Activated CD8-positive, alpha-beta T cell treated with anti-CD3 and anti-CD28 coated beads, Interleukin-2, amount 10 ng/mL, durations not matched to agents 7 days and 5 days (primary cell): ENCODE results near the gene ZNF777. TPM values are rescaled to one million over a fixed set of nuclear protein-coding genes. Genes with fewer than 3 reads are reported as not detected.
"Not testable (repeated sequence)": the region's sequence is repeated elsewhere in the genome, so short reads cannot be mapped to it uniquely, and the experiment has no call there.

ENCODE experiments used
- ATAC-seq: fragments of 150-1000 bp; cut with Tn5 transposase; one replicate; pipeline ENCODE4 v1.10.0; 2021; ENCODE audit warnings: moderate library complexity
- CTCF ChIA-PET: fragments of 350-600 bp; sonication (Branson Sonifier 250); formaldehyde crosslinking; loops from one replicate; lab custom pipeline; 2021; ENCODE audit warnings: antibody characterized with exemption; lab: Charles Lee
- POLR2A ChIA-PET: fragments of 350-600 bp; sonication (Branson Sonifier 250); formaldehyde crosslinking; loops from one replicate; lab custom pipeline; 2021; ENCODE audit warnings: antibody characterized with exemption; lab: Charles Lee
- DNase-seq: peaks from one replicate; pipeline ENCODE4 v3.0.0-alpha.2; 2020
- H3K27ac Mint-ChIP-seq: one replicate; pipeline ENCODE4 v1.8.0; 2021; ENCODE audit warnings: mild to moderate bottlenecking, mixed read lengths
- H3K27me3 Mint-ChIP-seq: one replicate; pipeline ENCODE4 v1.8.0; 2021; ENCODE audit warnings: low read depth, mixed read lengths
- H3K36me3 Mint-ChIP-seq: one replicate; pipeline ENCODE4 v1.8.0; 2021; ENCODE audit warnings: low read depth, mixed read lengths
- H3K4me1 Mint-ChIP-seq: one replicate; pipeline ENCODE4 v1.8.0; 2021; ENCODE audit warnings: low read depth, mixed read lengths
- H3K4me3 Mint-ChIP-seq: one replicate; pipeline ENCODE4 v1.8.0; 2021; ENCODE audit warnings: mild to moderate bottlenecking, mixed read lengths
- H3K9me3 Mint-ChIP-seq: one replicate; pipeline ENCODE4 v1.8.0; 2022; ENCODE audit warnings: mixed read lengths; ENCODE audit not compliant: insufficient read depth
- total RNA-seq, 2 experiments: library from RNA; stranded (reverse); gene quantifications; one replicate each; pipeline ENCODE4 v1.2.3, GENCODE V29; 2021

The ZNF777 gene
- total RNA-seq, 2 experiments from 2014 or later = 12.9 to 13.1 TPM

GRCh38 chr7:149495785-149496641, 35.2 kb upstream of the ZNF777 start:
- POLR2A ChIA-PET = interaction anchor here (0.6 to 1.3 kb wide), 3 partner anchors 73 to 825 kb away, joined by 3 to 5 read pairs (median 3); no protein-coding TSS in a partner anchor
- Mint-ChIP-seq H3K9me3 (no peaks in the 10 kb centered on the region), H3K27ac (peak overlapping the region; percentile 62), H3K36me3 (peaks cover 30% of the 10 kb centered on the region), H3K27me3 (peaks cover 2% of the 10 kb centered on the region), H3K4me1 (peaks cover 44% of the 10 kb centered on the region), H3K4me3 (peak overlapping the region; percentile 93)
- no peak for ATAC-seq
- no peak for DNase-seq
- CTCF ChIA-PET = interaction anchor here (0.7 to 2.2 kb wide), 8 partner anchors 35 to 301 kb away, joined by 3 to 10 read pairs (median 6); partner anchors contain the start of genes ZNF282, ZNF777 and ZNF783

- POLR2A ChIA-PET = interaction anchor here (0.6 to 0.7 kb wide), 2 partner anchors 184 to 824 kb away, joined by 3 to 4 read pairs; no protein-coding TSS in a partner anchor
Measured at GRCh38 chr7:149494738-149495368, 34.0 kb upstream of the ZNF777 start.

GRCh38 chr7:149493975-149494374, 33.1 kb upstream of the ZNF777 start:
- Mint-ChIP-seq H3K4me1 (peaks cover 30% of the 10 kb centered on the region), H3K36me3 (peaks cover 47% of the 10 kb centered on the region)
- POLR2A ChIA-PET = interaction anchor here (1.1 kb wide), 1 partner anchor 20 kb away, joined by 3 read pairs; no protein-coding TSS in a partner anchor
- H3K27me3 Mint-ChIP-seq, H3K27ac Mint-ChIP-seq, CTCF ChIA-PET, ATAC-seq, DNase-seq, H3K9me3 Mint-ChIP-seq, H3K4me3 Mint-ChIP-seq: not testable (repeated sequence)

More at GRCh38 chr7:149494738-149495368, 34.0 kb upstream of the ZNF777 start:
- Mint-ChIP-seq H3K4me3 (no peak overlapping the region), H3K27me3 (peaks cover 2% of the 10 kb centered on the region), H3K4me1 (peaks cover 32% of the 10 kb centered on the region), H3K9me3 (no peaks in the 10 kb centered on the region), H3K36me3 (peaks cover 42% of the 10 kb centered on the region), H3K27ac (peak overlapping the region; percentile 8)
- DNase-seq (no peak), ATAC-seq (no peak)
- CTCF ChIA-PET = interaction anchor here (0.7 to 2.2 kb wide), 6 partner anchors 34 to 233 kb away, joined by 3 to 10 read pairs (median 6); partner anchors contain the start of genes ZNF777 and ZNF783

GRCh38 chr7:149493366-149493765, 32.5 kb upstream of the ZNF777 start:
- H3K36me3 Mint-ChIP-seq = peaks cover 52% of the 10 kb centered on the region
- ATAC-seq (no peak), DNase-seq (no peak)
- peaks cover 28% of the 10 kb centered on the region for H3K4me1 Mint-ChIP-seq
- ChIA-PET POLR2A (interaction anchor here (1.1 kb wide), 1 partner anchor 20 kb away, joined by 3 read pairs; no protein-coding TSS in a partner anchor), CTCF (no interaction called here)
- H3K4me3 Mint-ChIP-seq = no peak overlapping the region
- H3K27ac Mint-ChIP-seq = no peak overlapping the region
- H3K27me3 Mint-ChIP-seq = no peaks in the 10 kb centered on the region
- H3K9me3 Mint-ChIP-seq = no peaks in the 10 kb centered on the region

- no peak for DNase-seq
- CTCF ChIA-PET = no interaction called here
- POLR2A ChIA-PET = no interaction called here
- H3K4me1 Mint-ChIP-seq = peaks cover 9% of the 10 kb centered on the region
- no peak for ATAC-seq
- H3K9me3 Mint-ChIP-seq = no peaks in the 10 kb centered on the region
- no peak overlapping the region for H3K4me3 Mint-ChIP-seq
- no peaks in the 10 kb centered on the region for H3K27me3 Mint-ChIP-seq
- H3K27ac Mint-ChIP-seq = no peak overlapping the region
- H3K36me3 Mint-ChIP-seq = peaks cover 73% of the 10 kb centered on the region
Measured at GRCh38 chr7:149490083-149490760, 29.4 kb upstream of the ZNF777 start.

- Mint-ChIP-seq H3K9me3 (no peaks in the 10 kb centered on the region), H3K27ac (no peak overlapping the region), H3K4me3 (no peak overlapping the region), H3K27me3 (no peaks in the 10 kb centered on the region), H3K36me3 (peaks cover 76% of the 10 kb centered on the region), H3K4me1 (peaks cover 1% of the 10 kb centered on the region)
- peak; percentile 38 for ATAC-seq
- POLR2A ChIA-PET = no interaction called here
- no peak for DNase-seq
- CTCF ChIA-PET = no interaction called here
Measured at GRCh38 chr7:149489391-149490024, 28.6 kb upstream of the ZNF777 start.

GRCh38 chr7:149479568-149479967, 18.7 kb upstream of the ZNF777 start:
- ChIA-PET CTCF (no interaction called here), POLR2A (no interaction called here)
- ATAC-seq (no peak), DNase-seq (no peak)
- Mint-ChIP-seq H3K9me3 (no peaks in the 10 kb centered on the region), H3K27me3 (no peaks in the 10 kb centered on the region), H3K36me3 (peaks cover 50% of the 10 kb centered on the region), H3K27ac (no peak overlapping the region), H3K4me1 (no peaks in the 10 kb centered on the region), H3K4me3 (no peak overlapping the region)

GRCh38 chr7:149478754-149479153, 17.9 kb upstream of the ZNF777 start:
- peaks cover 53% of the 10 kb centered on the region for H3K36me3 Mint-ChIP-seq
- POLR2A ChIA-PET = no interaction called here

GRCh38 chr7:149477494-149478443, 16.9 kb upstream of the ZNF777 start:
- Mint-ChIP-seq H3K27me3 (no peaks in the 10 kb centered on the region), H3K4me3 (no peak overlapping the region), H3K9me3 (no peaks in the 10 kb centered on the region), H3K27ac (peak overlapping the region; percentile 33), H3K36me3 (peaks cover 60% of the 10 kb centered on the region), H3K4me1 (no peaks in the 10 kb centered on the region)
- DNase-seq = no peak
- POLR2A ChIA-PET = no interaction called here
- CTCF ChIA-PET = no interaction called here
- no peak for ATAC-seq

More at GRCh38 chr7:149478754-149479153, 17.9 kb upstream of the ZNF777 start:
- CTCF ChIA-PET = no interaction called here
- no peak overlapping the region for H3K27ac Mint-ChIP-seq
- H3K4me3 Mint-ChIP-seq = no peak overlapping the region
- no peaks in the 10 kb centered on the region for H3K9me3 Mint-ChIP-seq
- DNase-seq = no peak
- H3K27me3 Mint-ChIP-seq = no peaks in the 10 kb centered on the region
- H3K4me1 Mint-ChIP-seq = no peaks in the 10 kb centered on the region
- ATAC-seq = no peak

- no peak for DNase-seq
- POLR2A ChIA-PET = interaction anchor here (1.7 kb wide), 1 partner anchor 16 kb away, joined by 5 read pairs; the partner anchor contains the start of gene ZNF777
Measured at GRCh38 chr7:149476791-149477190, 15.9 kb upstream of the ZNF777 start.

More at GRCh38 chr7:149476791-149477190, 15.9 kb upstream of the ZNF777 start:
- Mint-ChIP-seq H3K9me3 (no peaks in the 10 kb centered on the region), H3K4me1 (no peaks in the 10 kb centered on the region), H3K36me3 (peaks cover 70% of the 10 kb centered on the region), H3K27ac (no peak overlapping the region), H3K4me3 (no peak overlapping the region), H3K27me3 (no peaks in the 10 kb centered on the region)
- CTCF ChIA-PET = no interaction called here
- ATAC-seq = no peak
